ENCODE results near the gene C1QTNF7.

Gene C1QTNF7

GRCh38 chr4:15414551-15415091, 13.2 kb upstream of the C1QTNF7 start:
- no peak for DNase-seq (ENCODE audit: low spot score)

DNA sequence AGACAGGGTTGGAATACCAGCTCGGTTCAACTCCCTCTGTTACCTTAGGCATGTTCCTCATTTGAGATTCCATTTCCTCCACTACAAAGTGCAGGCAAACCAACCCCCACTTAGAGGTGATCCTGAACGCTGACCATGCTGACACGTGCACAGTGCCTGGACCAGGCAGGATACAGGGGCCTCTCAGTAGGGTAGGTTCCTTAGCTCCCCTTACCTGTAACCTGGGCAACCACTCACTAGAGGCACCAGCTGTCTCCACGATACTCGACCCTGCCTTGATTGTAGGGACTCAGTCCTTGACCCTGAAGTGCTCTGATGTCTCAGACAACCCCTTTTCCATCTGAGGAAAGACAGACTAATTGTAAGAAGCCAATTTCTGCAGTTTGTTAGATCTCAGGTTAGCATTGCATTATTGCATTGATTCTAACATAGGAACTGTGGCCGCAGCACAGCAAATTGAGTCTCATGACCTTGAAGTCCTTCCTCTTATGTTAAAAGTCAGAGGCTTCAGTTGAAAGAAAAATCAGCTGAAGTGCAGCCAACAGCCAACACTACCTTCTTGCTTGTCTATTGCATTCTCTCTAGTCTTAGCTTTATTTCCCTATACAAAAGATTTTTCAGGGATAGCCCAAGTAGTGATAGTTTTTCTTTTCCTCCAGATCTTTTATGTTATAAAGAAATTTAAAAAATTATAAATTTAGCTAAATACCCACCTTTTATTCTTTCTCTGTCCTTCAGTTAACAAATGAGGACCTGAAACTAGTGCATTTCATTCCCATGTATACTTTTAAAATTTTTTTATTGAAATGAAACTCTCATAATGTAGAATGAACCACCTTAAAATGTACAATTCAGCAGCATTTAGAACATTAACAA, 11.2 kb upstream of the C1QTNF7 start:
- no peak for DNase-seq (ENCODE audit: low spot score)

GRCh38 chr4:15417233-15417660, 10.6 kb upstream of the C1QTNF7 start:
- no peak for DNase-seq (ENCODE audit: low spot score)

DNA sequence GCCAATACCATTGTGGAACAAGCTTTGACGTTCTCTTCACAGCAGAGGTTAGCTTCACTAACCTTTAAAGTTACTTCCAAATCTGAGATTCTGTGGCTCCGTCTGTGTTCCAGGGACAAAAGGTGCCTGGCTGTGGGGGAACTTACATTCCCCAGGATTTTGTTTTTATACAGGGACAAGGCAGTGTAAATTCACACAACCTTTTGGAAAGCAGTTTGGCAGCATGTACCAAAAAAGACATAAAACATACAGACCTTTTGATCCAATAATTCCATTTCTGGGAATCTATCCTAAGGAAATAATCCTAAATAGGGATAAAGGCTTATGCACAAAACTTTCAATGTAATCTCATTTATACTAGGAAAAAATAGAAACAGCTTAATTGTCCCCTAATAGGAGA, 8.9 kb upstream of the C1QTNF7 start:
- no peak for DNase-seq (ENCODE audit: low spot score)

DNA sequence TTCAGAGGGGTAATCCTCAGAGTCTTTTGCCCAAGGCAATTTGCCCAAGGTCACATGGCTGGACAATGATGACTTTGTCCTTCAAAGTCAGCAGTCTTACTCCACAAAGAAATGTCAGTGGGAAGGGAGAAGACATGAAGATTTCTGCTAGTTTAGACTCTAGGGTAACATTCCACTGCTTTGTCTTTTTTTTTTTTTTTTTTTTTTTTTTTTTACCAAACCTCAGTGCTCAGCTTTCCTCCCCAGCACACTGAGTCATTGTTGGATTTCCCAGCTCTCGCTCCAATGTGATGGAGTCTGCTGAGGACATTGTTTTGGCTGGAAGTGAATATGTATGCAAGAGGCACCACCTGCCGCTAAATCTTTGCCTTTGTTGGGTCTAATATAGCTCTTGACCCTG, 7.2 kb upstream of the C1QTNF7 start:
- no peak for DNase-seq (ENCODE audit: low spot score)

DNA sequence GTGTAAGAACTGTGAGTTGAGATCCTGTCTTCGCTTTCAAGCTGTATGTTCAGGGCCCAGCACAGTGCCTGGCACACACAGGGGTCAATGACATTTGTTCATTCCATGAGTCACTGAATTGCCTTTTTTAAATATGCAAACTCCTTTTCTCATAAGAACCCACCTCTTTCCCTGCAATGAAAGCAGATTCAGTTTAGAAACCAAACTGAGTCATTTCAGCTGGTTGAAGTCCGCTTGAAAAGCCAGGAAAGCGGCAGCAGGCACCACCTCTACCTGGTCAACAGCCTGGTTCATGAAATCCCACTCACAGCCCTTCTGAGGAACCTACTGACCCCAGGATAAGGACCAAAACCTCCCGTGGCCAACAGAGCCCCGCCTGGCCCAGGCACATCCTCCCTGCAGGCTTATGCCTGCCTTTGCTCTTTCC, 4.5 kb upstream of the C1QTNF7 start:
- DNase-seq (ENCODE audit: low spot score) = no peak

GRCh38 chr4:15425520-15425919, 2.3 kb upstream of the C1QTNF7 start:
- no peak for DNase-seq (ENCODE audit: low spot score)

DNA sequence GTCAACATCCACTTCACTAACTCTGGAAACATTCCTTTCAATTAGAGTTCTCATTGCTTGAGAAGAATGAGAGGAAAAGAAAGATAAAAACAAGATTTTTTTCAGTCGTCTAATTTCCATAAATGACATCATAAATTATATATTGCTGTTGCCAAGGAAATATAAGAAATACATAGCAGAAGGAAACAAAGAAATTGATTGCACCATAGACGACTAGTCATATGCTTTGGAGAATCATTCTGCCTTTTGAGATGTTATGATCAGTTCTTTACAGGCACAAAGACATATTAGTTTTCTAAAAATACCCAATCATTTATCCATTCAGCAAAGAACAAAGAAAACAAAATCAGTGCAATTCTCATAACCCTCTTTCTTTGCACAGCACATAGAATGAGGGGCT, 672 bp upstream of the C1QTNF7 start:
- no peak for DNase-seq (ENCODE audit: low spot score)

- no peak for DNase-seq (ENCODE audit: low spot score)
Observed at GRCh38 chr4:15428611-15429010, 778 bp downstream of the C1QTNF7 start.

GRCh38 chr4:15434091-15434490, 6.3 kb downstream of the C1QTNF7 start:
- DNase-seq (ENCODE audit: low spot score) = no peak

DNA sequence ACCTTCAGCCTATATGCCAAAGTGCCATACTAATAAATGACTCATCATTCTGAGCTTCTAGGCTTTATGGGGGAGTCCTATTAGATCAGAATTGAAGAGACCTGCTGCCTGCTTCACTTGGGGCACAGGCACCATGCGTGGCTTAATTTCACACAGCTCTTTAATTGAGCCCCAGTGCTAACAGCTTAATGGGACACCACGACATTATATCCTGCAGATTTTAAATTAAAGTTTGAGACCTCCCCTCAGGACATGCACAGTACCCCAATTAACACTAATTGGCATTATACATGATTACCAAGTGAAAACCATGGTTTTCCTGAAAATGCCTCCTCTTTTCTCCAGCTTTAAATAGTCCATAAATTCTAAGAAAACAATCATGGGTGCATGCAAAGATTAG, 6.8 kb downstream of the C1QTNF7 start:
- DNase-seq (ENCODE audit: low spot score) = no peak

- DNase-seq (ENCODE audit: low spot score) = no peak
Observed at GRCh38 chr4:15436513-15436912, 8.7 kb downstream of the C1QTNF7 start.

- DNase-seq (ENCODE audit: low spot score) = no peak
Observed at GRCh38 chr4:15438939-15439524, 11.2 kb downstream of the C1QTNF7 start.

- DNase-seq (ENCODE audit: low spot score) = no peak
Observed at GRCh38 chr4:15443371-15444160, 15.7 kb downstream of the C1QTNF7 start.

- no peak for DNase-seq (ENCODE audit: low spot score)
Observed at GRCh38 chr4:15444276-15444675, 16.4 kb downstream of the C1QTNF7 start.

DNA sequence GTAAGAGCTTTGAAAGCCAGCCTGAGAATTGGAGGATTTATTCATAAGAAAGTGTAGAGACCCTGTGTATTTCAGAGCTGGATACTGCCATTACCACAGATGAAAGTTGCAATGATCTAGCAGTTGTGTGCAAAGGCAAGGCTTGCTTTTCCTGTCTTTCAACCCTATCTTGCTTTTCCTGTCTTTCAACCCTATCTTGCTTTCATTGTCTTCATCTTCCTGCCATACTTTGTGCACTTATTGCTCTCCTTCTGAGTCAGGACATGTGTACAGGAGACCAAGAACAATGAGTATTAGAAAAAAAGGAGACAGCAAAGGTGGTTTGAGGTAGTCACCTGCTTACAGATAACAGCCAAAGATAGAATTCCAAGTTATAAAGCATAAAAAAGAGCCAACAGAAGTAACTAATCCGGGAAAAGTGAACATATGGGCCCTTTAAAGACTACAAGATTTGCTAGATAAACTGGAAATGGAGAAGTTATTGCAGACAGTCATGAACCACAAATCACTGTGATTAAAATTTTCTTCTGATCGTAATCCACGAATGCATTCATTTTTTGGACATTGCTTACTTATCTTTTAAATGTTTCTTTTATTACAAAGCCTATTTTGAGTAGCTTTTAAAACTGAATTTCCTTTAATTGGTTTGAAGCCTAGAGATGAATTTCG, 17.2 kb downstream of the C1QTNF7 start:
- no peak for DNase-seq (ENCODE audit: low spot score)

DNA sequence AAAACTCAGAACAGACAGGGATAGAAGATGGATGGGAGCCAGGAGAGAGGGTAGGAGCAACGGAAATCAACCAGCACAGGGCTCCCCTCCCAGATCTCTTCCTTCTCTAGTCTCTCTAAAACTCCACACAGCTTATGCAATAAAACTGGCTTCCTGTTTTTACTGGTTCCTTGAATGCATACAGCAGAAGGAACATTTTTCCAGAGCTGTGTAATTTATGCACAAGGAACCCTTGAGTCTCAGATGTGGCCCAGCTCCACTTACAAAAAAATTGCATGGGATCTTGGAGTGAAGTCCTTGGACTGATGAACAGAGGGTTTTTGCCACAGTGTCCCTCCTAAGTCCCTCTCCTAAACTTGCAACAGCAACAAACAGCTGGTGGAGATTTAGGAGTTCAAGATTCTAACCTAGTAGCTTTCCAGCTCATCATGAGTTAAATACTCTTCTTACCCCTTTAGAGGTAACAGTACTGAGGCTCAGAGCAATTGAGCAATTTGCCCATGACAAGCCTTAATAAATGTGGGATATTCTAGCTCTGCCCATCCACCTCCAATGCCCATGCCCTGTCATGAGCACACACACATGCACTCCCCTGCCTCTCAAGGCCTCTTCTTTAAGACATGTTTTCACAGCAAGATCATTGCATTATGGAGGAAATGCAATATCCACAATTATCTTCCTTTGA, 23.5 kb downstream of the C1QTNF7 start:
- DNase-seq (ENCODE audit: low spot score) = no peak

- no peak for DNase-seq (ENCODE audit: low spot score)
Observed at GRCh38 chr4:15451866-15452765, 24.3 kb downstream of the C1QTNF7 start.

- no peak for DNase-seq (ENCODE audit: low spot score)
Observed at GRCh38 chr4:15455290-15455689, 27.5 kb downstream of the C1QTNF7 start.
